ENCODE results near the gene SYT9. TPM values are rescaled to one million over a fixed set of nuclear protein-coding genes. Genes with fewer than 3 reads are reported as not detected.
A peak's percentile ranks its signal among the peaks of the same experiment; 100 is the strongest.

The SYT9 gene
- 0.10 and 0.16 TPM in 2 replicates for polyA plus RNA-seq (2011; rRNA removed)
- 0.03 and 0.04 TPM in 2 replicates for polyA plus RNA-seq (2012; cell fraction: cytosol; rRNA removed)
- 0.05 TPM in 1 of 2 replicates, not detected in the other for polyA plus RNA-seq (2012; cell fraction: nucleus; rRNA removed)
- polyA plus RNA-seq (2017; fragmentation: RNase III; extraction: RNeasy Plus Mini Kit Qiagen cat#74134 plus additional on column Dnase treatment) = 0.03 to 0.04 TPM in 2 of 3 replicates, not detected in the other
- 0.29 and 0.33 TPM in 2 replicates for polyA minus RNA-seq (2011; rRNA and poly(A)+ RNA removed)

GRCh38 chr11:7251836-7252682 is at the start of gene SYT9:
TSS of gene SYT9 (plus strand) at chr11:7251904. CDS start at chr11:7252187, 283 bp downstream.
- H3K4me2 ChIP-seq = peak within 1 kb of the TSS; percentile 98
- 11% methylated on average over 20 of the region's 84 CpGs for WGBS (ENCODE audit: missing lambda C conversion rate)
- TF ChIP-seq MAX (IDR thresholded peaks at IDR 0.05) (peak; percentile 23; the same call in 1 of the 2 replicates), ZNF302 (CRISPR knock-in tag; IDR thresholded peaks at IDR 0.05) (no peak)
- DNase-seq (ENCODE audit: low read depth in 1 of 2, low spot score in 1 of 2) (peak; percentile 21 to 38), ATAC-seq (peak; percentile 90 to 97), FAIRE-seq (no peak)
- CTCF ChIA-PET = interaction anchor here (0.9 to 1.3 kb wide), 2 partner anchors 26 to 162 kb away, joined by 3 read pairs; no protein-coding TSS in a partner anchor
- peak within 1 kb of the TSS; percentile 54 for H3K4me3 ChIP-seq
- no peaks in the 10 kb centered on the region for H3K9me3 ChIP-seq
- H3K27ac ChIP-seq = peak within 1 kb of the TSS in 1 of 2 experiments; percentile 40; a peak in 4 of 6 replicates
- H3K4me1 ChIP-seq = no peaks in the 10 kb centered on the region
- POLR2A ChIA-PET = no interaction called here

- CTCF ChIA-PET = no interaction called here
- no peak for TF ChIP-seq CTCF (IDR thresholded peaks at IDR 0.05)
- no peak for TF ChIP-seq HDAC2 (IDR thresholded peaks at IDR 0.05)
- no peak for TF ChIP-seq HEYL (CRISPR knock-in tag; IDR thresholded peaks at IDR 0.05)
- no peak for TF ChIP-seq RFX5 (IDR thresholded peaks at IDR 0.05)
- no peak for TF ChIP-seq FOSB (CRISPR knock-in tag; IDR thresholded peaks at IDR 0.05)
- TF ChIP-seq MAZ (IDR thresholded peaks at IDR 0.05; ENCODE audit: borderline replicate concordance, low read depth, low read length) = no peak
- no peak for TF ChIP-seq PHF8 (IDR thresholded peaks at IDR 0.05; ENCODE audit: borderline replicate concordance, low read depth)
- no peak for TF ChIP-seq FOXS1 (CRISPR knock-in tag; IDR thresholded peaks at IDR 0.05)
- TF ChIP-seq PBX3 (IDR thresholded peaks at IDR 0.05) = no peak
- TF ChIP-seq KDM1A (IDR thresholded peaks at IDR 0.05; ENCODE audit: low read depth) = no peak
- TF ChIP-seq ZFP36 (IDR thresholded peaks at IDR 0.05; ENCODE audit: borderline replicate concordance, partially characterized antibody) = no peak
- TF ChIP-seq MYC (IDR thresholded peaks at IDR 0.05; ENCODE audit: borderline replicate concordance, low read length) = no peak
- TF ChIP-seq REST (IDR thresholded peaks at IDR 0.05) = no peak
- WGBS (ENCODE audit: missing lambda C conversion rate) = 46% methylated on average over 3 of the region's 3 CpGs
- FAIRE-seq = no peak
- no peak for ATAC-seq
- no peak for DNase-seq (ENCODE audit: low read depth in 1 of 2, low spot score in 1 of 2)
- no peak overlapping the region for H3K4me3 ChIP-seq
- H3K9me3 ChIP-seq = no peaks in the 10 kb centered on the region
- no peak overlapping the region for H3K27ac ChIP-seq
- POLR2A ChIA-PET = no interaction called here
- no peaks in the 10 kb centered on the region for H3K4me1 ChIP-seq
- no peak overlapping the region for H3K4me2 ChIP-seq
Observed at GRCh38 chr11:7202412-7202811, 49.3 kb upstream of the SYT9 start.

Data from A549 (cell line).